HuH-7.5 (cell line): ENCODE measurements around the gene BRIP1.
"Not testable (repeated sequence)": the region's sequence is repeated elsewhere in the genome, so short reads cannot be mapped to it uniquely, and the experiment has no call there.

Experiments
- DNase-seq: peaks from one replicate; pipeline ENCODE4 v3.0.0; 2011; ENCODE audit warnings: low spot score

BRIP1 gene

GRCh38 chr17:61695779-61696337 lies 167.5 kb downstream of the BRIP1 start:
- DNase-seq = no peak

- DNase-seq = no peak
Observed at GRCh38 chr17:61694095-61694494, 169.2 kb downstream of the BRIP1 start.

GRCh38 chr17:61689610-61690180 lies 173.6 kb downstream of the BRIP1 start:
- DNase-seq = no peak

- DNase-seq = no peak
Observed at GRCh38 chr17:61687769-61688168, 175.6 kb downstream of the BRIP1 start.

- no peak for DNase-seq
Observed at GRCh38 chr17:61686113-61686512, 177.2 kb downstream of the BRIP1 start.

- no peak for DNase-seq
Observed at GRCh38 chr17:61684818-61685217, 178.5 kb downstream of the BRIP1 start.

GRCh38 chr17:61684172-61684571 lies 179.2 kb downstream of the BRIP1 start:
- DNase-seq = no peak

- DNase-seq = no peak
Observed at GRCh38 chr17:61683466-61683865, 179.9 kb downstream of the BRIP1 start.

- DNase-seq = no peak
Observed at GRCh38 chr17:61680921-61681320, 182.4 kb downstream of the BRIP1 start.

- DNase-seq = no peak
Observed at GRCh38 chr17:61678339-61678738, 185.0 kb downstream of the BRIP1 start.

GRCh38 chr17:61677150-61677811 lies 186.0 kb downstream of the BRIP1 start:
- not testable (repeated sequence) for DNase-seq

- not testable (repeated sequence) for DNase-seq
Observed at GRCh38 chr17:61676522-61676921, 186.8 kb downstream of the BRIP1 start.

- not testable (repeated sequence) for DNase-seq
Observed at GRCh38 chr17:61674609-61675008, 188.7 kb downstream of the BRIP1 start.

- not testable (repeated sequence) for DNase-seq
Observed at GRCh38 chr17:61673019-61673897, 190.1 kb downstream of the BRIP1 start.

GRCh38 chr17:61672140-61672539 lies 191.2 kb downstream of the BRIP1 start:
- no peak for DNase-seq

GRCh38 chr17:61670691-61671090 lies 192.6 kb downstream of the BRIP1 start:
- no peak for DNase-seq

GRCh38 chr17:61669522-61669921 lies 193.8 kb downstream of the BRIP1 start:
- no peak for DNase-seq

- DNase-seq = no peak
Observed at GRCh38 chr17:61668486-61668885, 194.8 kb downstream of the BRIP1 start.

- not testable (repeated sequence) for DNase-seq
Observed at GRCh38 chr17:61666406-61667088, 196.8 kb downstream of the BRIP1 start.

GRCh38 chr17:61663310-61663709 lies 200.0 kb downstream of the BRIP1 start:
- DNase-seq = no peak

GRCh38 chr17:61662741-61663140 lies 200.6 kb downstream of the BRIP1 start:
- DNase-seq = no peak

- no peak for DNase-seq
Observed at GRCh38 chr17:61662186-61662585, 201.1 kb downstream of the BRIP1 start.
